ENCODE measurements around the gene MAP3K5.

Gene MAP3K5

GRCh38 chr6:136803608-136804007 lies 11.3 kb upstream of the MAP3K5 start:
- H3K4me3 ChIP-seq (ENCODE audit: low read depth, low read length) = no peak overlapping the region
- no peak for TF ChIP-seq CTCF (IDR thresholded peaks at IDR 0.05; ENCODE audit: borderline replicate concordance, insufficient read depth, low read depth, low read length)

GRCh38 chr6:136801581-136801980 lies 9.3 kb upstream of the MAP3K5 start:
- H3K4me3 ChIP-seq (ENCODE audit: low read depth, low read length) = no peak overlapping the region
- no peak for TF ChIP-seq CTCF (IDR thresholded peaks at IDR 0.05; ENCODE audit: borderline replicate concordance, insufficient read depth, low read depth, low read length)

GRCh38 chr6:136798044-136798443 lies 5.8 kb upstream of the MAP3K5 start:
- TF ChIP-seq CTCF (IDR thresholded peaks at IDR 0.05; ENCODE audit: borderline replicate concordance, insufficient read depth, low read depth, low read length) = no peak
- H3K4me3 ChIP-seq (ENCODE audit: low read depth, low read length) = no peak overlapping the region

GRCh38 chr6:136795996-136796395 lies 3.7 kb upstream of the MAP3K5 start:
- TF ChIP-seq CTCF (IDR thresholded peaks at IDR 0.05; ENCODE audit: borderline replicate concordance, insufficient read depth, low read depth, low read length) = no peak
- H3K4me3 ChIP-seq (ENCODE audit: low read depth, low read length) = no peak overlapping the region

- TF ChIP-seq CTCF (IDR thresholded peaks at IDR 0.05; ENCODE audit: borderline replicate concordance, insufficient read depth, low read depth, low read length) = no peak
- no peak overlapping the region for H3K4me3 ChIP-seq (ENCODE audit: low read depth, low read length)
Measured at GRCh38 chr6:136795386-136795785, 3.1 kb upstream of the MAP3K5 start.

- no peak for TF ChIP-seq CTCF (IDR thresholded peaks at IDR 0.05; ENCODE audit: borderline replicate concordance, insufficient read depth, low read depth, low read length)
- peak overlapping the region; percentile 89 for H3K4me3 ChIP-seq (ENCODE audit: low read depth, low read length)
Measured at GRCh38 chr6:136793363-136793762, 1.1 kb upstream of the MAP3K5 start.

- peak overlapping the region; percentile 89 for H3K4me3 ChIP-seq (ENCODE audit: low read depth, low read length)
- TF ChIP-seq CTCF (IDR thresholded peaks at IDR 0.05; ENCODE audit: borderline replicate concordance, insufficient read depth, low read depth, low read length) = no peak
Measured at GRCh38 chr6:136792095-136792409, 225 bp downstream of the MAP3K5 start.

Measured in GM12875 (cell line).